Measurements from ENCODE around the gene FAM20A.

GRCh38 chr17:68581863-68582645, 19.1 kb downstream of the FAM20A start:
- no peak for TF ChIP-seq CTCF (IDR thresholded peaks at IDR 0.05)
- TF ChIP-seq POLR2A (IDR thresholded peaks at IDR 0.05) = no peak

All from sigmoid colon (tissue), 3 donors.